GM19468 (cell line): Measurements from ENCODE around the gene BAG5.

ENCODE experiments used
- ATAC-seq: cut with Tn5 transposase; IDR thresholded peaks from one replicate; pipeline ENCODE4 v1.9.1; 2021; ENCODE audit warnings: mild to moderate bottlenecking, moderate library complexity, moderate number of reproducible peaks; ENCODE audit not compliant: unreplicated experiment; ENCODE audit errors: extremely low read depth

The BAG5 gene

DNA sequence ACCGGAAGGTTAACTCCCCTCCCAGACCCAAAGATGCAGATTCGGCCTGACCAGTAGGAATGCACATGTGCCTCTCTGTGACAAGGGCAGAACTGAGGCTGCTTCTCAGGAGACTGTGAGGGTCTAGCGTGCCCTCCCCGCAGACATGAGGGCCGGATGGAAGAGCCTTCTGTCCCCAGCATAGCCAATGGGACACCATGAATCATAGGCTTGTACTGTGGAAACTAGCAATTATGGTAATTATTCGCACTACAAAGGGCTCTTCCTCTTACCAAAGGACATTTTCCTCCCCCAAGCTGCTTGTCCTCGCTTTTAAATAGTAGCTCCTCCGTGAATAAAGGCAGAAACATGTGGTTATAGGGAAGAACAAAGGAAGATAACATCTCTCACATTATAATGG lies 6.5 kb upstream of the BAG5 start:
- no peak for ATAC-seq

DNA sequence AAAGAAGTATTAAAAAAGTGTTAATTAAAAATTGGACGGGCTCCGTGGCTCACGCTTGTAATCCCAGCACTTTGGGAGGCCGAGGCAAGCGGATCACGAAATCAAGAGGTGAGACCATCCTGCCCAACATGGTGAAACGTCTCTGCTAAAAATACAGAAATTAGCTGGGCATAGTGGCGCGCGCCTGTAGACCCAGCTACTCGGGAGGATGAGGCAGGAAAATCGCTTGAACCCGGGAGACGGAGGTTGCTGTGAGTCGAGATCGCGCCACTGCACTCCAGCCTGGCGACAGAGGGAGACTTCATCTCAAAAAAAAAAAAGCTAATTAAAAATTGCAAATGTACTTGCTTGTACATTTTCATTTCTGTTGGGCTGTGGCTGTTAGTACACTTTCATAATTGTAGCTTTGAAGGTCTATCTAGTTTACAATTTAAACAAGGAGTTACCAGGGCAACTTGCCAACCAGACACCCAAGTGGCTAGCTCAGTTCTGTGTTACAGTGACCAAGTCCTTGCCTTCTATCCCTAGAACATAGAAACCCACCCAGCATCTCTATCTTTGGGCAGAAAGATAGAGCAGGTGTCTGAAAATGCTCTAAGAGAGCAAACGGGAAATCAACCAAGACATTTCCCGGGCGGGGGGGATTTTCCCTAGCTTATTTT lies 1.5 kb upstream of the BAG5 start:
- no peak for ATAC-seq

DNA sequence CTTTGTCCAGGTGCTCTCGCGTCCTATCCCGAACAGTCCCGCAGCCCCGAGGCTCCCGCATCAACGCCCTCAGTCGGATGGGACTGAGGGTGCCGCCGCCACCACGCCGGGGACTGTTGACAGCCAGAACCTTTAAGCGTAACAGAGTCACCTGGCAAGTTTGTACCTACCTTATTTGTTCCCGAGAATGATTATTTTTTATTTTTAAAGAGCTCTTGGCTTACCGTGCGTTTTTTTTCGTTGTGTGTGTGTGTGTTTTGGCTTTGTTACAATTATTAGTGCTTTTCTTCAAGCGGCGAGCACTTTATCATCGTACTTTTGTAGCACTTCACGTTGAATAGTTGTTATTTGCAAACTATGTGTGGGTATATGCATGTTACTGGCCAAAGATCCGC lies 766 bp upstream of the BAG5 start:
- no peak for ATAC-seq

DNA sequence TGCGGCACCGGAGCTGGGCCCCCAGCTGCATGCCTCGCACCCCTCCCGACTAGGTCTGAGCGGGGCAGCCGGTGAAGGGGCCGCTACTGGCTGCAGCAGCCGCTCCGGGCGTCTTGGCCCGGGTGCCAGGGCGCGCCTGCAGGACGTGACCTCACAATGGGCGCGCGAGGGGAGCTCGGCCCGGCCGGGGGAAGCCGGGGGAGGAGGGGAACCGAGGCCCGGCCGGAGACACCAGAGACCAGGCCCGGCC lies 353 bp downstream of the BAG5 start:
- ATAC-seq = peak; percentile 6

DNA sequence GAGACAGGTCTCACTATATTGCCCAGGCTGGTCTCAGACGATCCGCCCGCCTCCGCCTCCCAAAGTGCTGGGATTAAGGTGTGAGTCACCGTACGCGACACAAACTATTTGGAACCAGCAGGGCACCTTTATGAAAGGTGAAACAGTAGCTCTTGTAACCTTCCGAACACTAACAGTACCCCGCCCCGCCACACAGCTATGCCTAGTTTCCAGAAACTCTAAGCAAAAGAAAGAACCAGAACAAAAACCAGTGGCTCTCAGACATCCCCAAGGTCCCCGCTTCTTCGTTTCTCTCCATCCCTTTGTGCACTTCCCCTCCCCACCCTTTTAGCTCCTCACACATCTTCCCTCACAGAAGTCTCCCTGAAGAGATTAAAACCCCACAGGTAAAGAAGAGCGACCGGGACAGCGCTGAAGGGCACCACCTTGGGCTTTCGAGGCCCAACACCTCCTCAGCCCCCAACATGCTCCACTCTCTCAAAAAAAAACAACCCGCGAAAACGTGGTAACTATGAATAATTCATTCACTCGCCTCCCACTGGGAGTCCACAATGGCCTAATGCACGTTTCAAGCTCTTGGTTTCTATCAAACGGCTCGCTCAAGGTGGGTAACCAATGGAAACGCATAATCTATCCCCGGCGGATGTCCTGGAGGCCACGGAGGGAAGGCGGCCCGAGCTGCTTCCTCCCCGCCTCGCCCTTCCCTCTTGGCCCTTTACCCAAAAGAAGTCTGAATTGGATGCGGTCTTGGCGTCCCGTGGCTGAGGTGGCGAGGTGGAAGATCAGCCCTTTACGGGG lies 877 bp downstream of the BAG5 start:
- ATAC-seq = peak; percentile 11

DNA sequence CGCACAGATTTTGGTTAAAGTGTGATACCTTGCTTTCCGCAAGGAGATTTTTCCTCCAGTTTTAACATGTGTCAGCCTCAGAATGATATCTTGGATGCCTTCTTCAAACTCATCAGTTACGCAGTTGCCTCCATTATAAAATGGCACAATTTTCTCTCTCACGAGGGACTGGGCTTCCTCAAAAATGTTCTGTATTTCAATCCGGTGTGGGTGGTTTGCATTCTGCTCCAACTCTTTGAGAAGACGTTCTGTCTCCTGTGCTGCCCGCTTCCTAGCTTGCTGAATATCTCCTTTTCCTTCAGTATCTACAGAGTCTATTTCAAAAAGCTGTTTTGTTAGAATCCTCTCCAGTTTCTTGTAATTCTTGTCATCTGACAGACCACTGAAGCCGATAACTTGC lies 1.8 kb downstream of the BAG5 start:
- no peak for ATAC-seq

DNA sequence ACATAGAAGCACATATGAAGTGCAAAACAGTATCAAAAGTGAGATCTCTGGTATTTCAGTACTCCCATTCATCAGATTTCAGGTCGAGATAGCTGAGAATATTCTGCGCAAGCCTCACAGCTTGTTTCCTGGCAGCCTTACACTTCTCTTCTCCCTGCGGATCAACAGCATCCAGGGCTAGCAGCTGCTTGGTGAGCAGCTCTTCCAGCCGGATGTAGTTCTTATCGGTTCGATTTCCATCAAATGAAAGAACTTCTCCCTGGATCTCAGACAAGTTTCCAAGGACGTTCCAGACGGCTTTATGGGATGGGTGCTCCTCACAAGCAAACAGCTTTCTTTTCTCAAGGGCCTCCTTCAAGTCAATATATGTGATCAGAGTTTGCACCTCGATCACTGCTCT lies 2.7 kb downstream of the BAG5 start:
- no peak for ATAC-seq

DNA sequence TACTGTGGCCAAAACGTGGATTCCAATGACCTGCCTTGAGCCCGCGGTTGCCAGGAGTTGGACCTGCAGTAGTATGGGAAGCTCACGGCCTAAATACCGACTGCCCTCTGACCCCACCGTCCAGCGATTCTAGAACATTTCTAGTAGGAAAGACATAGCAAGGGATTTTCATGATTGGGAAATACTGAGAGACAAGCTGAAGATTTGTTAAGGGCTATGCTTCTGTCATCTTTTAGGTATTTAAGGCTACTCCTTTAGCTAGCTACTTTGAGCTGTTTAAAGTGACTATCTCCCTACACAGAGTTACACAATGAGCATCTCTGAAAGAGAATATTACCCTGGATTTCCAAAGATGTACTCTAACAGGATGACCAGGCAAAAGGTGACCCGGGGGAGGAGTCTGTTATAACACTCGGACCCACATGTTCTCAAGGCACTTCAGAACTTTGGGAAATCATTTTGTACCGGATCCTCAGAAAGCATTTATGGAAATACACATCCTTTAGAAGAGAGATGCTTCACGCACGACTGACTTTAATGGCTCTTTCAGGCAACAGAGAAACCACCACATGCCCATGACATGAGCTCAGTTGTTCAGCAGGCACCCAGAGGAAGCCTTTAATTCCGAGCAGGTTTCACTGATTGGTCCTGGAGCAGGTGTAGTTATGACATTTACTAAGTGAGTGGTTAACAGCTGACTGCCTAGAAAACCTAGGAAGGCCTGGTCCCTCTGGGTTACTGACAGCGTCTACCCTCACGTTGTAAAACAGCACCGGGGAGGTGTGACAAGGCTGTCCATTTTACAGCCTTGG lies 4.2 kb downstream of the BAG5 start:
- no peak for ATAC-seq

DNA sequence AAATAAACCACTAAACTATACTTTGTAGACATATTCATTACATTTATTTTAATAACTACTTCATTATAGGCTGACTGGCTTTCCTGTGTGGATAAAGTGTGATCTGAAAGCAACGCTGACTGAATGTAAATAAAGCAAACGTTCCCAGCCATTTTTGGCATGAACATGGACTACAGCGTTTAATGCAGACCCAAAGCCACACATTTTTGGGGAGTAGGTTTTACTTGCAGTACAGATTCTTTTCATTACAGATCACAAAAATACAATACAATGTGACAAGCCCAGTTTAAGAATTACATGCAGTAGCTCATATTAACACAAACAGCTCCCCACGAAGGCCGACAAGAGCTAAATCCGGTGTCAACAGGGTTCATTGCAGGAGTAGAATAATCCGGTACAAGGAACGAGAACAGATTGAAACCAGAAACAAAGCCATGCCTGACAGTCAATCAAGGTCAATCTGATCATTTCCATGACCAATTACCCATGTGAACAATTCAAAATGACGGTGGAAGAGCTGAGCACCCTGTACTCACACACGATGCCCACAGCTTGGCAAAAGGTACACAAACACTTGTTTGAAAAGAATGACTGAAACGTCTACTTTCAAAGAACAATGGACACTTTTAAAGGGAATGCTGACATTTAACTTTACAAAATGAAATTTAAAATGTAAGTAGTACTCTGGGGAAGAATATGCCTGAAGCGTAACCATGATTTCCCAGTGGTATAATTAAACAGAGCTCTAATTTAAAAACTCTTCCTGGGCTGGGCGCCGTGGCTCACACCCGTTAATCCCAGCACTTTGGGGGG lies 5.3 kb downstream of the BAG5 start:
- ATAC-seq = no peak

DNA sequence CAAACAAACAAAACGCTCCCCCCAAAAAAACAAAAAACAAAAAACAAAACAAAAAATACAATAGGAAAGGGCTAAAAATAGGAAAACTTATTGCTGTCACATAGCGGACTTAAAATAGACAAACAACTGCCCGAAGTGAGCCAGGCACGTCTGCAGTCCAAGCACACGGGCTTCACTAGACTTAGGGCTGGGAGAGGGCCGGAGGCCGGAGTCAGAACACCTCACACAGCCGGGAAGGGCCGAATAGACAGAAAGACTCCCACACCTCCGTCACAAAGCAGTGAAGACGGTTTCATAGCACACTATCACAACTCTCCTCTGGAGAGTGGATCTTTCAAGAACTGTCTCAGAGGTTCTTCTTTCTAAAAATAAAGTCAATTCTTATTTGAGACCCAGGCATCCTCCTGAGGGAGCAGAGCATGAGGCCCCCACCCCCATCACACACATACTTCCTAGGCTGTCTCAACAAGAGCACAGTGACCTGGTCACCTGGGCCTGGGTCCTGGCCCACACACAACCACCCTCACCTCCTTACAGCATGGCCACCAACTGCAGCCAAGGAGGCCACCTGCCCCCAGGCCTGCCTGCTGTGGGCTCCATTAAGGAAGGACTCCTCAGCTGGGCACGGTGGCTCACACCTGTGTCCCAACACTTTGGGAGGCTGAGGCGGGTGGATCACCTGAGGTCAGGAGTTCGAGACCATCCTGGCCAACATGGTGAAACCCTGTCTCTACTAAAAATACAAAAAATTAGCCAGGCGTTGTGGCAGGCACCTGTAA lies 6.7 kb downstream of the BAG5 start:
- ATAC-seq = no peak

DNA sequence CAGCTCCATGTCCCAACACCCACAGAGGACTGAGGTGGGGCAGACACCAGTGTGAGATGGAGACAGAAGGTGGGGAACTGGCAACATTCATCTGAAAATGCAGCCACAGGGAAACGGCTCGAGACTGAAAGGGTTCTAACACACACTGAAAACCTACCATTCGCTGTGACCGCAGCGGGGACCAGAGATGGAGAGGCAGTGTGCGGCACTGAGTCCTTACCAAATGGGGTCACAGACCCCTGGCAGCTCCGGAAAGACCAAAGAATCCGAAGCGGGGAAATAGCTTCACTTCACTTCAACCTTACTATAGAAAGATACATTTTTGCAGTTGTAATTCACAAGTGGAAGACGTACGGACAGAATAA lies 9.6 kb downstream of the BAG5 start:
- no peak for ATAC-seq

DNA sequence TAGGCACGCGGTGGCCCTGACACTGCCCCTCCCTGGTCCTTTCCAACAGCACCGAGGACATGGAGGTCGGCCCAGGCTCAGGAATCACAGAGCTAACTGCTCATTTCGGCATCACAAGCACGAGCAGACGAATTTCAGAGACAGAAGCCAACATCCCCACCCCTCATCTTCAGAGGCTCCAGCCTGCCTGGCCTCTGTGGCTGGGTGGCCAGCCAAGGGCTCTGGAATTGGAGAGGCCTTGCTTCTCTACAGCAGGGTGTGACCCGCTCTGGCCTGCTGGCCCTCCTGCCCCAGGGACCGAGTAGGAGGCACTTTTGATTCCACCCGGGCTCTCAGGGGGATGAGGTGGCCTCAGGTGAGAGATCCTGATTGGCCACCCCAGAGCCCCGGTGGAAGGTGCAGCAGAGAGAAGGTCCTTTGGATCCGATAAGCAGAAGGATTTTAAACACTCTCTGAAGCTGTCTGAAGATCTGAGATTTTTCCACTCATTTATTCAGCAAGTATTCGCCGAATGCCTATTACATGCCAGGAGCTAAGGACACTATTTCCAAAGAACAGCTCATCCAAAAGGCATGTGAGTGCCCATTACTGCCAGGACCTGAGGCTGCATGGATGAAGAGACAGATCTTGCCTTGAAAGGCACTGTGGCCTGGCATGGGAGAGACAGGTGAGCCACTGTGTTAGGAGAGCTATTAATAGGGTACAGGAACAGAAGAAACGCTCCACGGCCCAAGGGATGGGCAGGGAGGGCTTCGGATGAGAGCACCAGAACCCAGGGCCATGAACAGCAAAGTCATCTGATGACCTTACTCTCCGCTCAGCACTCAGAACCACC lies 10.2 kb downstream of the BAG5 start:
- ATAC-seq = no peak

DNA sequence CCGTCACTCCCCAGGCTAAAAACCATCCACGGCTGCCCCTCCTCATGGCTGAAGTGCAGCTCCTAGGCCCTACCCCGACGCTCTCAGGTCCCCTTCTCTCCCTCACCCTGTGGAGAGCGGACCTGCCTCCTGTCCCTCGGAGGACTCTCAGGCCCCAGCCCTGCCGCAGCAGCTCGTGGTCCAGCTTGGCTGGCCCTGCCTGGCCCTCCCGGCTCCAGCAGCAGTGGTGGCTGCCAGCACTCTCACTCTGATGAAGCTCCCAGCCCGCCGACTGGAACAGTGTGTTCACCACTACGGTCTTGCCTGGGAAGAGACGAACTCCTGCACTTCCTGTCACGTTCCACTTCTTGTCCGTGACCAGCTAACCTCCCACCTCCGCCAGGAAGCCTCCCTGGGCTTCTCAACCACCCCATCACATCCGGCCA lies 11.1 kb downstream of the BAG5 start:
- ATAC-seq = no peak

DNA sequence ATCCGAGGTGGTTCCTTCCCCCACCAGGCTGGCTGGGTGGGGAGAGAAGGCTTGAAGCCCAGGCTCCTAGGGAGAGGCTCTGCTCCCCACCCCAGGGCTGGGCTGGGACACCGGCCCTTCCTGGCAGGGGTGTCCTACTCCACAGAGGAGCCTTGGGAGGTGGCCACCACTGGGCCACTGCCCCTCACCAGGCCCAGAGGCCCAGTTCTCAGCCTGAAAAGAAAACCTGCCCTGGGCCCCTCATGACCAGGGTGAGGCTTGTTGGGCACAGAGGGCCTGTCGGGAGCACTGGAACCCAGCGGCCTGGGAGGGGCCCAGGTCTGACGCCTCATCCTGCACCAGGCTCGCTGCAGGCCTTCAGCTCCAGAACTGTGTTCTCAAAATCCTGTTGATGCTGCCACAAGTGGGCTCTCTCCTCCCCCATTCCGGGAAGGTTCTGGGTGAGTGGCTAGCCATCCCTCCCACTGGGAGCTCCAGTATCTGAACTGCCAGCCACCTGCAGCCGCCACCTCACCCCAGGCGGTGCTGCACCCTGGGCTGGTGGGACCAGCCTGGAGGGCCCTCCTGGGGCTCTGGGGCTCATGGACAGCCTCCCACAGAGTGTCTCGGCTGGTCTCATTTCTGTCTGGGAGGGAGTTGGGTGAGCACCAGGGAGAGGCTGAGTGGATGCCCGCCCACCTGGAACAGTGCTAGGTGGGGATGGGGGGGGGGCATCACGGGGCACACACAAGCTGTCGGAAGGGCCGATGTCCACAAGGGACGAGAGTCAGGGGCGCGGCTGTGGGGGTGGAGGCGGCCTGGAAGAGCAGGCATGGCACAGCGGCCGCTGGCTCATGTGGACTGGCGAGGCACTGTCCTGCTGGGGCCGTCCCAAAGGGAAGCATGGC lies 11.8 kb downstream of the BAG5 start:
- ATAC-seq = no peak

DNA sequence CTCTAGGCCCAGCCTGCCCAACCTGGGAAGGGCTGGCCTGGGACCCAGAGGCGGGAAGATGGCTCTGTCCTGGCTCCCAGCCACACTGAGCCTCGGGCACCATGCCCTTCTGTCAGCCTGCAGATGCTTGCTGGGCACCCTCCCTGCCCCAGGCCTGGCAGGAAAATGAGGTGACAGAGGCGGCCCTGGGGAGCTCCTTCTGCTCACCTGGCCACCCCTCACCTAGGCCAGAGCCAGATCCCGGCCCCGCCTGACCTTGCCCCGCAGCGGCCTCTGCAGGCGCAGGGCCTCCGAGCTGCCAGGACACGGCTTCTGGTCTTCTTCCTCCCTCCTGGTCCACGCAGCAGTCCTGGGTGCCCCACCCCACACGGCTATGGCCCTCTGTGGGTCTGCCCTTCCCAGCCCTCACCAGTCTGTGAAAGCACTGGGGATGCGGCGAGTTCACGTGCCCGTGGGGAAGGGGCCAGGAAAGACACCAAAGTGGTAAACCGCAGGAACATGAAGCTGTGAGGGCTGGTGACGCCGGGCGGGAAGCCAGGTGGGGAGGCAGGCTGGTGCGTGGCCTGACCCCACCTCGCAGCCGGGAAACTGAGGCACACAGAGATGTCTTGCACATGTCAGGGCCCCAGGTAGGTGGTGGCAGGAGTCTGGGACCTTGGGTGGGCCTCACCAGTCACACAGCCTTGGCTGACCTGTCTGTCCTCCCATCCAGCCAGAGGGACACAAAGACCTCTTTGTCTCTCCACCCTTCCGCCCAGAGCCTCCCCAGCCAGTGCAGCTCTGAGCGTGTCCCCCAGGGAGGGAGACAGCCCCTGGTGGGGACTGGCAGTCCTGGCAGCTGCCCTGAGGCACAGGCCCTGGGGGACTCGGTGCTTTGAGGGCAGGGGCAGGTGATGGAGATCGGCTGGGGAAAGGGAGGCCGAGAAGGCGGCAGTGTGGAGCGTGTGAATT lies 12.8 kb downstream of the BAG5 start:
- ATAC-seq = no peak

DNA sequence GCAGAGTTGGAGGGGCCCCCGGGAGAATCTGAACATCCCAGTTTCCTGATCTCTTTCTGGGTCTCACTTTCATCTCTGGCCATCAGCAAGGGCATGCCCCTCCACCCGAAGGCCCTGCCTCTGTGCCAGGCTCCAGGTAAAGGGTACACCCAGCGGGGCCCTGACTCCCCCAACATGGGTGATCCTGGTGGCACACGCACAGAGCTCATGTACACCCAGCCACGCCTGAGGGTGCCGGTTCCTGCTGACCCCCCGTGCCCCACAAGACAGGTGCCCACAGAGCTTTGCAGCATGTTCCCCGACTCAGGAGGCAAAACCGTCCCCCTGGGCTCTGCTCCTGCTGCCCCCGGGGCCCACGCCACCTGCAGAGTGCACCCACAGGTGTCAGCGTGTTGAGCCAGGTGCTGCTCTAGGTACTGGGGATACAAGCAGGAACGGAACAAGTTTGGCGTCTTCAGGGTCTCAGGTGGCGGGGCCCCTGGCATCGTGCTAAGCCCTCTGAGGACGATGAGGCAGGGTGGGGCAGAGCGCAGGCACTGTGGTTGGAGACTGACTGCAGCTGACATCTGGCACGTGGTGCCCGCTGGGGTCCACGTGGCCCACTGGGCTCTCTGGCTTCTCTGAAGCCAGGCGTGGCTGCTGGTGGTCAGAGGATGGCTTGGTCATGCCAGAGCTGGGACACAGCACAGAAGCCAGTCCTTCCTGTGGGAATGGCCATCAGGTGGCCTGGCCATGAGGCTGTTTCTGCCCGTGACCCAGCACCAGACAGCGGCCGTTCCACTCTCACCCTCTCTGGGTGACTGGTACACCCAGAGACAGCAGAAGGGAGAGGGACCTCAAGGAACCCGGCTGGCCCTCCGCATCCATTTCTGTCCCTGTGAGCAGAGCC lies 13.8 kb downstream of the BAG5 start:
- ATAC-seq = no peak
